HEK293T (cell line): ENCODE measurements around the gene SLC6A11.

ENCODE experiments used
- ELF4 ChIP-seq: fragments of 450-650 bp; IDR thresholded peaks from 2 replicates; pipeline ENCODE4 v1.6.1; 2017; ENCODE audit warnings: antibody characterized with exemption
- LEF1 ChIP-seq: fragments of 450-650 bp; IDR thresholded peaks from 2 replicates; pipeline ENCODE4 v1.6.1; 2017; ENCODE audit warnings: mild to moderate bottlenecking, borderline replicate concordance
- SP1 ChIP-seq: fragments of 450-650 bp; IDR thresholded peaks from 2 replicates; pipeline ENCODE4 v1.6.1; 2017
- SUZ12 ChIP-seq: fragments of 450-650 bp; IDR thresholded peaks from 2 replicates; pipeline ENCODE4 v1.6.1; 2016; ENCODE audit warnings: mild to moderate bottlenecking

DNA sequence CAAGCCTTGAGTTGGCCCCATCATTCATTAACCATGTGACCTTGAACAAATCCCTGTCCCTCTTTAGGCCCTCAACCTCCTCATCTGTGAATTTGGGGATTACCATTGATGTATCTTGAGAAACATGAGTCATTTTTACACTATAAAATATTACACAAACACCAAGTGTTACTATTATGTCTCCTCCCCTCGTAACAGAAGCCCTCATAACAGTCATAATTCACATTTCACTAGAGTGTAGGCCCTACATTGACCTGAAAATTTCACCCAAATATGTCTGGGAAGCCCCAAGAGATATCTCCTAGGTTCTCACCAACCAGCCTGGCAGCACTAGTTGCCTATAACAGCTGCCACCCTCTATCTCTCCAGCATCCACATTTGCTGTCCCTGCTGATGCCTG, 160.7 kb downstream of the SLC6A11 start:
- TF ChIP-seq LEF1 (no peak), SP1 (no peak), ELF4 (no peak), SUZ12 (no peak)
